SK-N-SH treated with all-trans-retinoic acid at 6 μM for 48 hours (cell line): ENCODE data around the gene MRI1.

Experiments used
- CREB5 ChIP-seq: fragments of 250-450 bp; sonication (Bioruptor Pico); IDR thresholded peaks from 2 replicates; pipeline ENCODE4 v1.5.1; 2020; ENCODE audit warnings: low read depth, mild to moderate bottlenecking, moderate library complexity
- CSRNP3 ChIP-seq: fragments of 250-450 bp; sonication (Bioruptor Pico); IDR thresholded peaks from 2 replicates; pipeline ENCODE4 v1.5.1; 2021; ENCODE audit warnings: mild to moderate bottlenecking, moderate library complexity
- GLIS3 ChIP-seq: fragments of 250-450 bp; sonication (Bioruptor Pico); IDR thresholded peaks from 2 replicates; pipeline ENCODE4 v1.5.0; 2020; ENCODE audit warnings: mild to moderate bottlenecking, moderate library complexity
- OSR1 ChIP-seq: fragments of 250-450 bp; sonication (Bioruptor Pico); IDR thresholded peaks from 2 replicates; pipeline ENCODE4 v1.8.0; 2022; ENCODE audit warnings: moderate library complexity, mild to moderate bottlenecking, inconsistent platforms
- SNAI2 ChIP-seq: fragments of 250-450 bp; sonication (Bioruptor Pico); IDR thresholded peaks from 2 replicates; pipeline ENCODE4 v1.5.0; 2020; ENCODE audit warnings: mild to moderate bottlenecking, moderate library complexity
- TOX ChIP-seq: fragments of 250-450 bp; sonication (Bioruptor Pico); IDR thresholded peaks from 2 replicates; pipeline ENCODE4 v1.8.0; 2021; ENCODE audit warnings: mild to moderate bottlenecking, moderate library complexity, borderline replicate concordance
- ZNF70 ChIP-seq: fragments of 450-650 bp; formaldehyde crosslinking; IDR thresholded peaks from 2 replicates; pipeline ENCODE4 v1.5.0; 2020; ENCODE audit warnings: mild to moderate bottlenecking, moderate library complexity

- TF ChIP-seq ZNF70 (CRISPR knock-in tag), result no peak
- no peak for TF ChIP-seq CREB5 (CRISPR knock-in tag)
- no peak for TF ChIP-seq CSRNP3
- TF ChIP-seq SNAI2, result no peak
- no peak for TF ChIP-seq GLIS3 (CRISPR knock-in tag)
- no peak for TF ChIP-seq OSR1 (CRISPR knock-in tag)
- no peak for TF ChIP-seq TOX (CRISPR knock-in tag)
Observed at GRCh38 chr19:13797870-13798269, 33.5 kb downstream of the MRI1 start.
